CMK (cell line): Measurements from ENCODE around the gene MASP1.

Source experiments
- DNase-seq: peaks from one replicate; pipeline ENCODE4 v3.0.0-alpha.2; 2010; ENCODE audit warnings: low read depth

MASP1 gene, protein sequence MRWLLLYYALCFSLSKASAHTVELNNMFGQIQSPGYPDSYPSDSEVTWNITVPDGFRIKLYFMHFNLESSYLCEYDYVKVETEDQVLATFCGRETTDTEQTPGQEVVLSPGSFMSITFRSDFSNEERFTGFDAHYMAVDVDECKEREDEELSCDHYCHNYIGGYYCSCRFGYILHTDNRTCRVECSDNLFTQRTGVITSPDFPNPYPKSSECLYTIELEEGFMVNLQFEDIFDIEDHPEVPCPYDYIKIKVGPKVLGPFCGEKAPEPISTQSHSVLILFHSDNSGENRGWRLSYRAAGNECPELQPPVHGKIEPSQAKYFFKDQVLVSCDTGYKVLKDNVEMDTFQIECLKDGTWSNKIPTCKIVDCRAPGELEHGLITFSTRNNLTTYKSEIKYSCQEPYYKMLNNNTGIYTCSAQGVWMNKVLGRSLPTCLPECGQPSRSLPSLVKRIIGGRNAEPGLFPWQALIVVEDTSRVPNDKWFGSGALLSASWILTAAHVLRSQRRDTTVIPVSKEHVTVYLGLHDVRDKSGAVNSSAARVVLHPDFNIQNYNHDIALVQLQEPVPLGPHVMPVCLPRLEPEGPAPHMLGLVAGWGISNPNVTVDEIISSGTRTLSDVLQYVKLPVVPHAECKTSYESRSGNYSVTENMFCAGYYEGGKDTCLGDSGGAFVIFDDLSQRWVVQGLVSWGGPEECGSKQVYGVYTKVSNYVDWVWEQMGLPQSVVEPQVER

GRCh38 chr3:187291512-187292132 is at the start of gene MASP1:
MASP1 (minus strand) TSS chr3:187291737; CDS start chr3:187291632, 105 bp downstream.
- DNase-seq = no peak

- no peak for DNase-seq
Measured at GRCh38 chr3:187340578-187340977, 49.0 kb upstream of the MASP1 start.

DNA sequence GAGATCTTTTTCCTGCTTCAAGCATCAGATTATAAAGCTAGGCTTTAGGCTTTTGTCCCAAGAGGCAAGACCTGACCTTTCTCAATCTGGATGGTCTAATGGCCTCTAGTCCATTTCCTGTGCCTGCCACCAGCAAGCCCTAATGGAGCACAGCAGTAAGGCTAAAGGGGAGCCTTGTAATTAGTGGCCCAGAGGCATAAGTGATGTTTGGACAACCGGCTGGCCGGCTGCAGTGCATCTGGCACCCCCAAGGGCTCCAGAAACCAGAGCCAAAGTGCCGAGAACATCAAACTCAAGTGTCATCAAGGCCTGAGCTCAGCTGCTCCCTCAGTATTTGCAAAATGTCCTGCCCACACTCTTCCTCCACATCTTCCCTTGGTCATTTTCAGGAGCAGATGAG is 44.8 kb upstream of the MASP1 start:
- no peak for DNase-seq

DNA sequence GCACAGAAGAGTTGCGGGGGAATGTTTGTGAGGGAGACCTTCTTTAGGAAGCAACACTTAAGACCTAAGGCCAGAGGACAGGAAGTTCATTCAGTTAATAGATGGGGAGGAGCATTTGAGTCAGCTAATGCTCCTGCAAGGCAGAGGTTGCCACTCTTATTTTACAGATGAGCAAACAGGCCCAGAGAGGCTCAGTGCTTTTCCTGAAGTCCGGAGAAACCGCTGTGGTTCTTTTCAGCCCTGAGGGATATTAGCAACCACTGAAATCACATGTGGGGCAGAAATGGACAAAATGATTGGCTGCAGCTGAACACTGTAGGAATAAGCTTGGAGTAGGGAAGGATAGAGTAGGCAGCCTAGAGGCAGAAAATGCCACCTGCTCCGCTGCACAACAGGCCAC is 43.4 kb upstream of the MASP1 start:
- DNase-seq = no peak

DNA sequence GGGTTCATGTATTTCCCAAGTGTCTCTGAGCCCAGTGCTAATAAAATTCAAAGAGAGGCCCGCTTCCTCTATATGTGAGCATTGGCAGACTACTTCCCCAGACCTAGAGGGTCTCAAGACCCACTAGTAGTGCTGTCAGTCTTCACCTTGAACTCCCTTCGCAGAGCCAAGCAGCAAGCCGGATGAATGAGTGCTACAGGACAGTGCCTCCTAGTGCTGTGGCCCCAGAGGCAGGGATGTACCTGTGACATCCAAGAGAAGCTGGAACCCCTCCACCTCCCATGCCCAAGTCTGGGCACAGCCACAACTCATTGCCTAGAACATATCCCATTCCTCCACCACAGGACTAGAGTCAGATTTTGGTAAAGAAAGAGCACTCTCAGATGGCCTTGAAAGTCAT is 37.2 kb upstream of the MASP1 start:
- no peak for DNase-seq

- DNase-seq = no peak
Measured at GRCh38 chr3:187327845-187328244, 36.3 kb upstream of the MASP1 start.

- DNase-seq = no peak
Measured at GRCh38 chr3:187325632-187326031, 34.1 kb upstream of the MASP1 start.

DNA sequence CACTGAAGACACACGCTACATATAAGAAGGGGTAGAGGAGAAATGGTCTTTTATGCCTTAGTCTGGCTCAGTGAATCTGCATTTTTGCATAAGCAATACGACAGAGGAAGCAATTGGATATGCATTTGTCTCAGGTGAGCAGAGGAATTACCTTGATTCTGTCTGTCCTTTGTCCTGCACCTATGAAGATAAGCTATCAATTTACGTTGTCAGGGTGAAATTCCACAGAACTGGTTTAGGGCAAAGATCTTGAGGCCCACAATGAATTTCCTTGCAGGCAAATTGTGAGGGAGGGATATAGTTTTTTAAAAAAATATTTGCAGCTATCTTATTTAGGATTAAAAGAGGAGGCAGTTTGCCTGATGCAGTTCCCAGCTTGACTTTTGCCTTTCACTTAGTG is 31.6 kb upstream of the MASP1 start:
- no peak for DNase-seq

GRCh38 chr3:187322291-187322690 is 30.8 kb upstream of the MASP1 start:
- no peak for DNase-seq

DNA sequence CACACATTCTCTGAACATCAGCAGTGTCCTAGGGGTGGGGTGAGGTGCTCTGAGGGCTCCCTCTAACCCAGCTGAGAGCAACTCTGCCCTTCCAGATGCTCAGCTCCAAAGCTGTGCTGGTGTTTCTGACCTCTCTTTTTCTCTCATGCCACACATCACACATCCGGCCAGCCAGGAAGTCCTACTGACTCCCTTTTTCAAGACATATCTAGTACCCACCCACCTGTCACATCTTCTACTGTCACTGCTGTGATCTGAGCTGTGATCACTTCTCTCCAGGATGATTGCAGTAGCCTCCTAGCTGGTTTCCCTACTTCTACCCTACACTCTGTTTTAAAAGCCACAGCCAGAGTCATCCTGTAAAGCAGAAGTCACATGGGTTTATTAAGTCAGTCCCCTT is 30.2 kb upstream of the MASP1 start:
- DNase-seq = no peak

GRCh38 chr3:187319699-187320302 is 28.3 kb upstream of the MASP1 start:
- DNase-seq = peak; percentile 27

DNA sequence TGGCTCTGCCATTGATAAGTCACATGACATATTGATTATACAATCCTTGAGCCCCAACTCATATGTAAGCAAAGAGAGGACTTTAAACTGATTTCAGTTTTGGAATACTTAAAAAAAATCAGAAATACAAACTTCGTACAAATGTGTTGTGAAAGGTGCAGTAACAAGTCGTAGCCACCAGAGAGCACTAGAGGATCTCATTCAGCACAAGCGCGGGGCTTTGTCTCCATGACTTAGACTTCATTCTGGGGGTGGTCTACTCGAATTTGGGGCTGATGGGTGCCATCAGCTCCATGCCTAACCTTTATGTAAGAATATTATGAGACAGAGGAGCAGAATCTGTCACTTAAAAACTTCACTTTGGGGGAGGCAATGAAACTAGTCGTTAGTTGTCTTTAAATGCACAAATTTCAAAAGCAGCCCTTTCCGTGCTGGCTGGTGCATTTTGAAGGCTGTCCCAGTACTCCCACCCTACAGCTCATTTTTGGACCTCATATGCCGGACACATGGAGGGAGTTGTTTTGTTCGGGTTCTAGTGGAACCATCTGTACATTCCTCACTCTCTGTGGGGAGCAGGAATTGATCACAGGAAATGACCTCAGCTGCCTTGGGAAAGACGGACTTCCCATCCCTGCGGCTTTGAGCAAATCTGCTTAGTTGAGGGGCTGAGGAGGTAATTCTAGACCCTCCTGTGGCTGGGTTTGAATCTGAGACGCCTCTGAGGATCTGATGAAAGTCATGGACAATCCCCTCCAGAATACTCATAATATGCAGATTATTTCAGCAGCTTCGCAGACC is 27.5 kb upstream of the MASP1 start:
- peak; percentile 12 for DNase-seq

DNA sequence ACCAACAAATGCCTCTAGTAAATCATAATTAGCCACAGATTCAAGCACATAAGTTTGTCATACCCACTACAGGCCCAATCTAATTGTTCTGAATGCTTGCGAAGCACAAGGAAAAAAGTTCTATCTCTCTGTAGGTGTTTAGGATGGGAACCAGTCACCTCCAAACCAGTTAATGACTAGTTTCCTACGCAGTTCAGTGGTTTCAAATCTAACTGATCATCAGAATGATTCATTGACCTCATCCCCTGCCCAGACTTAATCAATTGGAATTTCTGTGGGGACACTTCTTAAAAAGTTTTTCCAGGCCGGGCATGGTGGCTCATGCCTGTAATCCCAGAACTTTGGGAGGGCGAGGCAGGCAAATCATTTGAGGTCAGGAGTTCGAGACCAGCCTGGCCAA is 24.3 kb upstream of the MASP1 start:
- DNase-seq = no peak

- DNase-seq = no peak
Measured at GRCh38 chr3:187314176-187314575, 22.6 kb upstream of the MASP1 start.

DNA sequence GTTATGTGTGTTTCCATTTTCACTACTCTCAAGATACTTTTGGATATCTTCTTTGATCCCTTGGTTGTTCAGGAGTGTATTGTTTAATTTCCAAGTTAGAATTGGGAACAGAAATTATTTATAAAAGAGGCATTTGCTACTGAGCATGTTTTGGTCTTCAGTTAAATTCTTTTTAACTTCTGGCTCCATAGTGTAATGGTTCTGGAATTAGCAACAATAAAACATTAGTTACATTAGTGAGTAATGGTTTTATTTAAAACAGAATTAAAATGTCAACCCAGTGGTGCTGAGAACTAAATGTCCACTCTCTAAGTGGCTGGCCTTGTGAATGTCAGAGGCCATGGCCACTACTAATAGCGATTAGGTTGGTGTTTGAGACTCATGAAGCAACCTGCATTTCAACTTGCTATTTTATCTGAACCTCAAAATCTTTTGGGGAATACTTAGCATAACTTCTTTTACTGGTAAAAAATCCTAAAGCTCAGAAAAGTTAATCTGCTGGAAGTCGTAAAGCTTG is 19.5 kb upstream of the MASP1 start:
- no peak for DNase-seq

GRCh38 chr3:187310226-187310625 is 18.7 kb upstream of the MASP1 start:
- no peak for DNase-seq

DNA sequence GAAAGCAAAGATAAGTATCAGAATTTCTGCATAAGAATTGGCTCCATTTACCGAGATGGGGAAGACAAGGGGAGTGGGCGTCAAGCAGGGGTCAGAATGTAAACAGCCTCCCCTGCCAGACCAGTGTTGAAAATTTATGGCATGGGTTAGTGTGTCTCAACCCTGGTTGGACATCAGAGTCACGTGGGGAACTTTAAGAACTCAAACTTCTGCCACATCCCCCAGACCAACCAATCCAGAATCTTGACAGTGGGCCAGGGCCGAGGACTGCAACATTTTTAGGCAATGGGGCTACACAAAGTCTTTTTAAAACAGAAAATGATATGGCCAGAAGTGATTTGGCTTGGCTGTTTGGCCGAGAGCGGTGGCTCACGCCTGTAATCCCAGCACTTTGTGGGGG is 14.3 kb upstream of the MASP1 start:
- no peak for DNase-seq

GRCh38 chr3:187299611-187300010 is 8.1 kb upstream of the MASP1 start:
- DNase-seq = no peak

DNA sequence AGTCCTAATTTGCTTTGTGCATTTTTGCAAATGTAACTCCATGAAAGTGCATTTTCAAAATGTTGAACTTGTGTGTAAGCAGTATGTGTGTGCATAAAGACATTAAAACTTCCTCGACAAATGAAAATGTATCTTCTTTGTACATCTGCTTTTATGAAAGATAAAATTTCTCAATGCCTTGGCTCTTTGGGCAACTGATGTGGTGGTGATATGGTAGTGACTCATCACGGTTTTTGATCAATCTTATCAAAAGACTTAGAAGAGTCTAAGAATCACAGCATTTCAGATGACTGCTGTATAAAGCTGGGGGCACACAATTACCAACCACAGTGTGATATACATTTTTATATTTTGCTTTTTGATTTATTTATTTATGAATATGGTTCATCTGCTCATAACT is 5.4 kb upstream of the MASP1 start:
- DNase-seq = no peak

DNA sequence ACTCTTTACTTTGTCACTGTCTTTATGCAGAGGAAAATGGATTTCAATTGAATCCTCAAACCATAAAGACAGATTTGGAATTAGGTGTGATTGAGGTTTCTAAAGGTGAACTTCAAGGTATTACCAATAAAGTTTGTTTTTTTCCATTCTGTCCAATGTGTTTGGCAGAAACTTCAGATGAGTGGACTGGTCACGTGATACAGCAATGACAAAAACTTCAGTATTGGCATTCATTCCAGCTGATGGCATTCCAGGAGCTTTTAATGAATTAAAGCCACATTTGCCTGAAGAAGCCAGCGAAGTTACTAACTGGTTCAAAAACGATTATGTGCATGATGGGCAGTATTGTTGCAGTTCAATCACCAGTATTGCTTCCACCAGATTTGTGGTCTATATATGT is 4.5 kb upstream of the MASP1 start:
- DNase-seq = no peak

- DNase-seq = no peak
Measured at GRCh38 chr3:187295316-187296034, 3.9 kb upstream of the MASP1 start.
